Tibial nerve (tissue), 4 donors: Measurements from ENCODE around the gene TP53RK. TPM values are rescaled to one million over a fixed set of nuclear protein-coding genes. Genes with fewer than 3 reads are reported as not detected.

ENCODE experiments used
- DNase-seq, 2 donors: peaks; one replicate each; pipeline ENCODE4 v3.0.0-alpha.2; 2019; ENCODE audit warnings: low spot score in 2 of 2
- H3K27ac ChIP-seq, 4 donors: fragments of 200-600 bp; sonication (generic) in 3 of 4; one replicate each; pipeline ENCODE4 v1.5.1; 2017 to 2019; ENCODE audit warnings: mild to moderate bottlenecking in 1 of 4
- H3K27me3 ChIP-seq, 2 donors: fragments of 200-600 bp; sonication (generic) in 1 of 2; one replicate each; pipeline versions ENCODE4 v1.5.1 to v1.6.0; 2017 to 2019
- H3K36me3 ChIP-seq, 3 donors: fragments of 200-600 bp; sonication (generic); one replicate each; pipeline ENCODE4 v1.5.1; 2018 to 2019
- H3K4me1 ChIP-seq, 4 donors: fragments of 200-600 bp; sonication (generic) in 3 of 4; one replicate each; pipeline ENCODE4 v1.5.1; 2017 to 2019
- H3K4me3 ChIP-seq, 4 donors: fragments of 200-600 bp; sonication (generic) in 3 of 4; one replicate each; pipeline ENCODE4 v1.5.1; 2017 to 2019; ENCODE audit warnings: mild to moderate bottlenecking in 1 of 4, moderate library complexity in 1 of 4
- H3K9me3 ChIP-seq, 4 donors: fragments of 200-600 bp; sonication (generic) in 3 of 4; one replicate each; pipeline ENCODE4 v1.5.1; 2017 to 2019
- CTCF ChIP-seq, 5 experiments: fragments of 200-600 bp in 3 of 5; fragments of 450-650 bp in 2 of 5; sonication (generic) in 3 of 5; IDR thresholded peaks; one replicate each; pipeline ENCODE4 v1.5.1; 2016 to 2019; ENCODE audit warnings: antibody characterized with exemption in 5 of 5, mild to moderate bottlenecking in 3 of 5, moderate library complexity in 2 of 5
- EP300 ChIP-seq, 2 donors: sonication (generic); formaldehyde crosslinking; IDR thresholded peaks; one replicate each; pipeline ENCODE4 v1.6.1; 2017; ENCODE audit warnings: antibody characterized with exemption in 2 of 2, mild to moderate bottlenecking in 1 of 2
- POLR2A ChIP-seq, 2 donors: fragments of 450-650 bp; IDR thresholded peaks; one replicate each; pipeline ENCODE4 v1.6.1; 2017; ENCODE audit warnings: antibody characterized with exemption in 2 of 2, mild to moderate bottlenecking in 2 of 2, moderate library complexity in 2 of 2
- WGBS, 2 donors: methylation state at CpG; one replicate each; pipeline ENCODE4 v1.1.5; 2018; 5-methylcytosine and 5-hydroxymethylcytosine counted together
- total RNA-seq, 4 donors: library from RNA; depleted of rRNA; stranded (reverse); fragments of >200 nt; gene quantifications; one replicate each; pipeline ENCODE4 v1.1.0, GENCODE V29; 2016

The TP53RK gene
- total RNA-seq, 4 donors from 2014 or later = 16.8 to 24.5 (median 21.9) TPM

- TF ChIP-seq CTCF (IDR thresholded peaks at IDR 0.05) (no peak), POLR2A (IDR thresholded peaks at IDR 0.05) (no peak), EP300 (IDR thresholded peaks at IDR 0.05) (no peak)
- no peaks in the 10 kb centered on the region for H3K9me3 ChIP-seq
- peak overlapping the region in 3 of 4 donors; percentile 48 to 77 (median 70) for H3K27ac ChIP-seq
- H3K4me3 ChIP-seq = no peak overlapping the region
- 62 to 69% methylated on average over 4 of the region's 4 CpGs for WGBS, 2 donors
- H3K4me1 ChIP-seq = peaks cover 0 to 19% (median 6%) of the 10 kb centered on the region in 4 donors
- no peaks in the 10 kb centered on the region for H3K36me3 ChIP-seq
- H3K27me3 ChIP-seq = no peaks in the 10 kb centered on the region
- no peak for DNase-seq
These were observed 51.7 kb downstream of the TP53RK start for GRCh38 chr20:46637427-46638133.

GRCh38 chr20:46637020-46637419 is 52.2 kb downstream of the TP53RK start:
- Histone ChIP-seq H3K27ac (peak overlapping the region in 1 of 4 donors; percentile 77), H3K36me3 (no peaks in the 10 kb centered on the region), H3K4me3 (no peak overlapping the region), H3K4me1 (peaks cover 0 to 19% (median 6%) of the 10 kb centered on the region in 4 donors), H3K27me3 (no peaks in the 10 kb centered on the region), H3K9me3 (no peaks in the 10 kb centered on the region)
- 69 to 79% methylated on average over 11 of the region's 11 CpGs for WGBS, 2 donors
- TF ChIP-seq EP300 (IDR thresholded peaks at IDR 0.05) (no peak), POLR2A (IDR thresholded peaks at IDR 0.05) (no peak), CTCF (IDR thresholded peaks at IDR 0.05) (no peak)
- no peak for DNase-seq

- no peak overlapping the region for H3K4me3 ChIP-seq
- 82 to 95% methylated on average over 4 of the region's 4 CpGs for WGBS, 2 donors
- no peaks in the 10 kb centered on the region for H3K9me3 ChIP-seq
- no peak for TF ChIP-seq CTCF (IDR thresholded peaks at IDR 0.05)
- no peak for TF ChIP-seq EP300 (IDR thresholded peaks at IDR 0.05)
- no peak for TF ChIP-seq POLR2A (IDR thresholded peaks at IDR 0.05)
- H3K36me3 ChIP-seq = no peaks in the 10 kb centered on the region
- no peak for DNase-seq
- H3K4me1 ChIP-seq = peaks cover 0 to 19% (median 6%) of the 10 kb centered on the region in 4 donors
- no peaks in the 10 kb centered on the region for H3K27me3 ChIP-seq
- peak overlapping the region in 1 of 4 donors; percentile 77 for H3K27ac ChIP-seq
These were observed 52.7 kb downstream of the TP53RK start for GRCh38 chr20:46636514-46636913.

- no peak overlapping the region for H3K27ac ChIP-seq
- H3K27me3 ChIP-seq = no peaks in the 10 kb centered on the region
- 69 to 72% methylated on average over 5 of the region's 5 CpGs for WGBS, 2 donors
- DNase-seq = no peak
- H3K9me3 ChIP-seq = no peaks in the 10 kb centered on the region
- H3K4me3 ChIP-seq = no peak overlapping the region
- TF ChIP-seq POLR2A (IDR thresholded peaks at IDR 0.05) (no peak), CTCF (IDR thresholded peaks at IDR 0.05) (no peak), EP300 (IDR thresholded peaks at IDR 0.05) (no peak)
- no peaks in the 10 kb centered on the region for H3K36me3 ChIP-seq
- H3K4me1 ChIP-seq = peaks cover 0 to 19% (median 6%) of the 10 kb centered on the region in 4 donors
These were observed 53.6 kb downstream of the TP53RK start for GRCh38 chr20:46635514-46636136.

- TF ChIP-seq POLR2A (IDR thresholded peaks at IDR 0.05) = no peak
- TF ChIP-seq CTCF (IDR thresholded peaks at IDR 0.05) = no peak
- no peak for TF ChIP-seq EP300 (IDR thresholded peaks at IDR 0.05)
- H3K27me3 ChIP-seq = no peaks in the 10 kb centered on the region
- 68 to 80% methylated on average over 3 to 5 of the region's 6 CpGs for WGBS, 2 donors
These were observed 54.7 kb downstream of the TP53RK start for GRCh38 chr20:46634528-46634927.

More at GRCh38 chr20:46634528-46634927, 54.7 kb downstream of the TP53RK start:
- Histone ChIP-seq H3K36me3 (no peaks in the 10 kb centered on the region), H3K27ac (no peak overlapping the region), H3K4me3 (no peak overlapping the region), H3K9me3 (peaks cover 0 to 11% (median 2%) of the 10 kb centered on the region in 4 donors), H3K4me1 (peaks cover 0 to 19% (median 6%) of the 10 kb centered on the region in 4 donors)
- DNase-seq = no peak
